ENCODE data around the gene PPP2R5B.
"Not testable (repeated sequence)": the region's sequence is repeated elsewhere in the genome, so short reads cannot be mapped to it uniquely, and the experiment has no call there.

Gene PPP2R5B

DNA sequence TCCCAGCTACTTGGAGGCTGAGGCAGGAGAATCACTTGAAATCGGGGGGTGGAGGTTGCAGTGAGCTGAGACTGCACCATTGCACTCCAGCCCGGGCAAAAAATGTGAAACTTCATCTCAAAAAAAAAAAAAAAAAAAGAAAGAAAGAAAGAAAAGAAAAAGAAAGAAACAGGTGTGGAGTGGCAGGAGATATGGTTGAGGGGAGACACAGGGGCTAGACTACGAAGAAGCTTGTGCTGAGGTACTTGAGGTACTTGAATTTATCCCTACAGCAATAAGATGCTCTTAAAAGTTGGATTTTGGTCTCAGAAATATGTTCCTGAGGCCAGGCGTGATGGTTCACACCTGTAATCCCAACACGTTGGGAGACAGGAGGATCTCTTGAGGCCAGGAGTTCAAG lies 49.6 kb downstream of the PPP2R5B start:
- DNase-seq (ENCODE audit: insufficient read length, low spot score) (no peak), FAIRE-seq (no peak)

DNA sequence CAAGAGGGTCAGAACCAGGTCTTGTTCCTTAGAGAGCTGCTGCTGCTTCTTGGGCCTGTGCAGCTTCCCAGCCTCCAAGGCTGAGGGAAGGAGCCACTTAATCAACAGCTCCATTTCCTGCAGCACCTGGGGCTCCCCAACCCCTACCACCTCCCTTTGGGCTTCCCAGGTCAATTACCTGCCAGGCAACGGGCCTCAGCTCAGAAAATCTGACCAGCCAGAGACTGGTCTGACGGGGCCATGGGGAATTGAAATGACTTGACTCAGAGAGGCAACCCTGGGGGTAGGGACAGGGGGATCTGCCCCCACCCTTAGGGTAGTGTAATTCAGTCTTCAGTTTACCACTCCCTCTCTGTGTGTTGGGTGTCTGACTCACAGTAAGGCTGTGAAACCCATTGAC lies 52.2 kb downstream of the PPP2R5B start:
- TF ChIP-seq, protein P1, sequence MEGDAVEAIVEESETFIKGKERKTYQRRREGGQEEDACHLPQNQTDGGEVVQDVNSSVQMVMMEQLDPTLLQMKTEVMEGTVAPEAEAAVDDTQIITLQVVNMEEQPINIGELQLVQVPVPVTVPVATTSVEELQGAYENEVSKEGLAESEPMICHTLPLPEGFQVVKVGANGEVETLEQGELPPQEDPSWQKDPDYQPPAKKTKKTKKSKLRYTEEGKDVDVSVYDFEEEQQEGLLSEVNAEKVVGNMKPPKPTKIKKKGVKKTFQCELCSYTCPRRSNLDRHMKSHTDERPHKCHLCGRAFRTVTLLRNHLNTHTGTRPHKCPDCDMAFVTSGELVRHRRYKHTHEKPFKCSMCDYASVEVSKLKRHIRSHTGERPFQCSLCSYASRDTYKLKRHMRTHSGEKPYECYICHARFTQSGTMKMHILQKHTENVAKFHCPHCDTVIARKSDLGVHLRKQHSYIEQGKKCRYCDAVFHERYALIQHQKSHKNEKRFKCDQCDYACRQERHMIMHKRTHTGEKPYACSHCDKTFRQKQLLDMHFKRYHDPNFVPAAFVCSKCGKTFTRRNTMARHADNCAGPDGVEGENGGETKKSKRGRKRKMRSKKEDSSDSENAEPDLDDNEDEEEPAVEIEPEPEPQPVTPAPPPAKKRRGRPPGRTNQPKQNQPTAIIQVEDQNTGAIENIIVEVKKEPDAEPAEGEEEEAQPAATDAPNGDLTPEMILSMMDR (IDR thresholded peaks at IDR 0.05; ENCODE audit: insufficient read depth, missing control alignments) = no peak
- no peak for FAIRE-seq
- DNase-seq (ENCODE audit: insufficient read length, low spot score) = no peak

More for the DNA sequence above, 49.6 kb downstream of the PPP2R5B start:
- TF ChIP-seq, protein P1 (IDR thresholded peaks at IDR 0.05; ENCODE audit: insufficient read depth, missing control alignments) = no peak

DNA sequence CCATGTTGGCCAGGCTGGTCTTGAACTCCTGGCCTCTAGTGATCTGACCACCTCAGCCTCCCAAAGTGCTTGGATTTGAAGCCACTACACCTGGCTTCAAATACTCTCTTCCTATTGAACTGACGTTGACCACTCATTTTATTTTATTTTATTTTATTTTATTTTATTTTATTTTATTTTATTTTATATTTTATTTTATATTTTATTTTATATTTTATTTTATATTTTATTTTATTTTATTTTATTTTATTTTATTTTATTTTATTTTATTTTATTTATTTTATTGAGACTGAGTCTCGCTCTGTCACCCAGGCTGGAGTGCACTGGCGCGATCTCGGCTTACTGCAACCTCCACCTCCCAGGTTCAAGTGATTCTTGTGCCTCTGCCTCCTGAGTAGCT lies 58.9 kb downstream of the PPP2R5B start:
- DNase-seq (ENCODE audit: insufficient read length, low spot score); FAIRE-seq: not testable (repeated sequence)

Measured in D721Med (cell line).